GM12801 (cell line): Measurements from ENCODE around the gene OBSL1.

Experiments
- TF ChIP-seq, protein P1 (sequence below): IDR thresholded peaks from one replicate; pipeline ENCODE4 v1.5.1; 2011; ENCODE audit warnings: control low read depth; ENCODE audit not compliant: insufficient read length; ENCODE audit errors: extremely low read depth

The OBSL1 gene

DNA sequence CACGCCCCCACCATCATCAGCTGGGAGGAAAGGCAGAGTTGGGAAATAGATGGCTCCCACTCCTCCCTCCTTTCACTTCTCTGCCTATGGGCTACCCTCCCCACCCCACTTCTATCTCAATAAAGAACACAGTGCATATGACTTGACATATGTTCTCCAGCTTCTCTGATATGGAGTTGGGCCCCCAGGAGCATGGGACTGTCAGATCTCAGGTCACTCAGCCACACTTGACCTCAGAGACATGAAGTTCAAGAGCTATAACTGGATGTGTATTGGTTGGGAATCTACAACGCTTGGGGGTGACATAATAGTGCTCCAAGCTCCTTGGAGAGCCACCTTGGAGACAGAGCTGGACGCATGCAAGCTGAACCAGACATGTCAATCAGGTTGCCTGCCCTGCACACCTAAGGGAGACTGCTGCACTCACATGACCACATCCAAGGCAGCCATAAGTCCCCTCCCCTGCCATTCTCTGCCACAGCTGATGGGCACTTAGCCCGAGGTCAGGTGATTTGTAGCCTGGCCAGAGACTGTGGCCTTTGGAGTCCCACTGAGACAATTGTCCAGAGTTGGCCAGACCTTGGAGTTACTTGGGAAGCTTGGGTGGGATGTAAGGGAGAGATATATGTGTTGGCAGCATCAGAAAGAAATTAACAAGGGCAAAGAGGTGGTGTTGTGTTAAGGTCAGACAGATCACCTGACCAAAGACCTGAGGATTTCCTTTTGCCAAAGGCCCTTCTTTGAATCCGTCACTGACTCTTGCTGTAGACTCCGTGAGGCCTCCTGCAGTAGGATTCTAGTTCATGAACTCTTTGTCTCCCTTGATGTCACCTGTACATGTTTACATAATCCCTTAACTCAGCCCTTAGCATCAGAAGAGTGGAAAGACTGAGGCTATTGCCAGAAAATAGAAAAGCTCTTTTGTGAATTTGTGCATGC is 4.5 kb upstream of the OBSL1 start:
- TF ChIP-seq, protein P1, sequence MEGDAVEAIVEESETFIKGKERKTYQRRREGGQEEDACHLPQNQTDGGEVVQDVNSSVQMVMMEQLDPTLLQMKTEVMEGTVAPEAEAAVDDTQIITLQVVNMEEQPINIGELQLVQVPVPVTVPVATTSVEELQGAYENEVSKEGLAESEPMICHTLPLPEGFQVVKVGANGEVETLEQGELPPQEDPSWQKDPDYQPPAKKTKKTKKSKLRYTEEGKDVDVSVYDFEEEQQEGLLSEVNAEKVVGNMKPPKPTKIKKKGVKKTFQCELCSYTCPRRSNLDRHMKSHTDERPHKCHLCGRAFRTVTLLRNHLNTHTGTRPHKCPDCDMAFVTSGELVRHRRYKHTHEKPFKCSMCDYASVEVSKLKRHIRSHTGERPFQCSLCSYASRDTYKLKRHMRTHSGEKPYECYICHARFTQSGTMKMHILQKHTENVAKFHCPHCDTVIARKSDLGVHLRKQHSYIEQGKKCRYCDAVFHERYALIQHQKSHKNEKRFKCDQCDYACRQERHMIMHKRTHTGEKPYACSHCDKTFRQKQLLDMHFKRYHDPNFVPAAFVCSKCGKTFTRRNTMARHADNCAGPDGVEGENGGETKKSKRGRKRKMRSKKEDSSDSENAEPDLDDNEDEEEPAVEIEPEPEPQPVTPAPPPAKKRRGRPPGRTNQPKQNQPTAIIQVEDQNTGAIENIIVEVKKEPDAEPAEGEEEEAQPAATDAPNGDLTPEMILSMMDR = no peak

DNA sequence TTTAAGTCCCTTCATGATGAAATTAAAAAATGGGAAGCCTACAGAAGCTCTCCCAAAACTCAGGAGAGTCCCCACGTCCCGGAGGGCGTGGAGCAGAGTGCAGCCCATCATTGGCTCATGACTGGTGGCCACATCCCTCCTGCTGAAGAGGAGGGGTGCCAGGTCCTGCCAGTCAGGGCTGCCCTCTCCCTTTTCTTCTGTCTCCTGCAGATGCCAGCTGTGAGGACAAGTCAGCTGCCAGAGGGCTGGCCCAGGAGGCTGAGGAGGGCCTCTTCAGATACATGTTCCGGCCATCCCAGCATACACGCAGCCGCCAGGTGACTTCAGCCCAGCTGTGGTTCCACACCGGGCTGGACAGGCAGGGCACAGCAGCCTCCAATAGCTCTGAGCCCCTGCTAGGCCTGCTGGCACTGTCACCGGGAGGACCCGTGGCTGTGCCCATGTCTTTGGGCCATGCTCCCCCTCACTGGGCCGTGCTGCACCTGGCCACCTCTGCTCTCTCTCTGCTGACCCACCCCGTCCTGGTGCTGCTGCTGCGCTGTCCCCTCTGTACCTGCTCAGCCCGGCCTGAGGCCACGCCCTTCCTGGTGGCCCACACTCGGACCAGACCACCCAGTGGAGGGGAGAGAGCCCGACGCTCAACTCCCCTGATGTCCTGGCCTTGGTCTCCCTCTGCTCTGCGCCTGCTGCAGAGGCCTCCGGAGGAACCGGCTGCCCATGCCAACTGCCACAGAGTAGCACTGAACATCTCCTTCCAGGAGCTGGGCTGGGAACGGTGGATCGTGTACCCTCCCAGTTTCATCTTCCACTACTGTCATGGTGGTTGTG is 3.4 kb upstream of the OBSL1 start:
- TF ChIP-seq, protein P1 = no peak

DNA sequence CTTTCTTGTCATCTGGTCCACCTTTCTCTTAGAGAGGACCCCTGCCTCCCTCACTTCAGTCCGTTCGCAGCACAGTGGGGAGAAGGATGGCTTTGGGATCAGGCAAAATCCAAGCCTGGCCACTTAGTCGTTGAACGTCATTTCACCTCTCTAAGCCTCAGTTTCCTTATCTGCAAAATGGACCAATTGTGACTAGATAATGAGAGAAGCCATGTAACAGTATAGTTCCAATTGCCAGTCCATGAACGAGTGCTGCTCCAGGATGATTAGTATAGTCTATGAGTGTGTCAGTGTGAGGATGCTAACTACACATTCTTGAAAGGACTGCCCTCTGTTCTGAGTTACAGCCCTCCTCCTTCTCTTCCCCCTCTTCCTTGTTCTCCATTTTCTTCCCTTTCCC is 1.8 kb upstream of the OBSL1 start:
- TF ChIP-seq, protein P1 = no peak

DNA sequence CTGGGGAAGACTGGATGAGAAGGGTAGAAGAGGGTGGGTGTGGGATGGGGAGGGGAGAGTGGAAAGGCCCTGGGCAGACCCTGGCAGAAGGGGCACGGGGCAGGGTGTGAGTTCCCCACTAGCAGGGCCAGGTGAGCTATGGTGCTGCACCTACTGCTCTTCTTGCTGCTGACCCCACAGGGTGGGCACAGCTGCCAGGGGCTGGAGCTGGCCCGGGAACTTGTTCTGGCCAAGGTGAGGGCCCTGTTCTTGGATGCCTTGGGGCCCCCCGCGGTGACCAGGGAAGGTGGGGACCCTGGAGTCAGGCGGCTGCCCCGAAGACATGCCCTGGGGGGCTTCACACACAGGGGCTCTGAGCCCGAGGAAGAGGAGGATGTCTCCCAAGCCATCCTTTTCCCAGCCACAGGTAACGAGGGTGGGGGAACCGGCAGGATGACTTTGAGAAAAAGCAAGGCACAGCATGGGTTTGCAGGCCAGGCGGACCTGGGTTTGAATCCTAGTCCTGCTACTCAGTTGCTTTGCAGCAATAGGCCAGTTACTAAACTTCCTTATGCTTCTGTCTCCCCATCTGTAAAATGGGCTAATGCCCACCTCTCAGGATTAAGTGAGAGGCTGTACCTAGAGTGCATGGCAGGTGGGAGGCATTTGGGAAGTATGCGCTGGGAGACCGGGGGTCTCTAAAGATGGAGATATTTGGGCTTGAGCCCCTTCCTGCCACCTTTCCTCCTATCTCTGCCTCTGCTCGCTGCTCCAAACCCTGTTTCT is 1.1 kb upstream of the OBSL1 start, which contains the start of gene INHA:
INHA (plus strand) TSS at position 74 of the 765 bp plus-strand sequence; CDS start at position 139, 65 bp downstream.
- TF ChIP-seq, protein P1 = no peak

DNA sequence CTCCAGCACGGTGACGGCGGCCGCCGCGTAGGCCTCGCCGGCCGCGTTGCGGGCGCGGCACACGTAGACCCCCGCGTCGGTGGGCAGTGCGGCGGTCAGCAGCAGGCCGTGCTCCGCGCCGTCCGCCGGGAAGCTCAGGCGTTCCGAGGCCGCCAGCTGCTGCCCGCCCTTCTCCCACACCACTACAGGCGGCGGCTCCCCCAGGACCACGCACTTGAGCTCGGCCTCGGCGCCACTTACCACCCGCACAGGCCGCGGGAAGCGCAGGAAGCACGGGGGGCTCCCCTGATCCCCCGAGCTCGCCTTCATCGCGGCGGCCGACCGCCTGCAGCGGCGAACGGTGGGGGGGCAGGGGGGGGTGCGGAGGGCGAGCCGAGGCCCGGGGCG is 422 bp downstream of the OBSL1 start:
- TF ChIP-seq, protein P1 = no peak

DNA sequence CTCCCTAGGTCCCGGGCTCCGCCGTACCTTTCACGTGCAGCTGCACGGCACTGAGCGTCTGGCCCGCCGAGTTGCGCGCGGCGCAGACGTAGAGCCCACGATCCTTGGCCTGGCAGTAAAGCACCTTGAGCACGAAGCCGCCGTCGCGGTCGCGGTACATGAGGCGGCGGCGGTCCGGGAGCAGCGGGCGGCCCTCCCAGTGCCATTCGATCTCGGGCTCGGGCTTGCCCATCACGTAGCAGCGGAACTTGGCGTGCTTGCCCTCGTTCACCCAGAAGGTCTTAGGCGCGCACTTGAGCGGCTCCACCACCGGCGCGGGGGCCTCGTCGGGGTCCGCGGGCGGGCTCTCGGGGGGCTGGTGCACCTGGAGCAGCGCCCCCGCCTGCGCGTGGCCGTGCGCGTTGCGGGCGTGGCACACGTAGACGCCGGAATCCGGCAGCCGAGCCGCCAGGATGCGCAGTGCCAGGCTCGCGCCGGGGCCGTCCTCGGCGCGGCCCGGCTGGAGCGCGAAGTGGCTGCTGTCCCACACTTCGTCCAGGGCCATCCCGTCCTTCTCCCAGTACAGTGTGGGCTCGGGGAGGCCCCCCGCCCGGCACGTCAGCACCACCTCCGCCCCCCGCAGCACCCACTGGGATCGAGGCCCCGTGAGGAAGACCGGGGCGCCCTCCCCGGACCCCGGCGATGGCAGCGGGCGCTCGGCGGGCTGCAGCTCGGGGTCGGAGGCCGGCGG is 980 bp downstream of the OBSL1 start:
- TF ChIP-seq, protein P1 = no peak
